GM23338 (cell line): ENCODE data around the gene SETD4. TPM values are rescaled to one million over a fixed set of nuclear protein-coding genes. Genes with fewer than 3 reads are reported as not detected.
A peak's percentile ranks its signal among the peaks of the same experiment; 100 is the strongest.

Source experiments
- ATAC-seq: fragments of 200-7000 bp; cut with Tn5 transposase; 3 replicates; pipeline ENCODE4 v1.9.1; 2020
- DNase-seq: peaks from one replicate; pipeline ENCODE4 v3.0.0-alpha.2; 2015; ENCODE audit warnings: low spot score
- H2AFZ ChIP-seq: fragments of 200-600 bp; sonication (generic); 2 replicates; pipeline ENCODE4 v1.8.0; 2016; ENCODE audit warnings: antibody characterized with exemption, mild to moderate bottlenecking, moderate library complexity
- H3F3A ChIP-seq: fragments of 200-600 bp; sonication (generic); replicated peaks from 2 replicates; pipeline ENCODE4 v1.8.0; 2017; ENCODE audit warnings: antibody characterized with exemption, mixed run types, low read depth
- H3K27ac ChIP-seq: fragments of 200-600 bp; sonication (generic); 2 replicates; pipeline ENCODE4 v1.6.1; 2016; ENCODE audit warnings: low read depth
- H3K27me3 ChIP-seq: fragments of 200-600 bp; sonication (generic); 2 replicates; pipeline ENCODE4 v1.8.0; 2016; ENCODE audit warnings: mild to moderate bottlenecking, mixed run types, moderate library complexity; ENCODE audit not compliant: insufficient read depth
- H3K36me3 ChIP-seq: fragments of 200-600 bp; sonication (generic); 2 replicates; pipeline ENCODE4 v1.8.0; 2016; ENCODE audit warnings: mild to moderate bottlenecking; ENCODE audit not compliant: insufficient read depth
- H3K4me1 ChIP-seq: fragments of 200-600 bp; sonication (generic); 2 replicates; pipeline ENCODE4 v1.8.0; 2016; ENCODE audit warnings: mild to moderate bottlenecking, moderate library complexity; ENCODE audit not compliant: insufficient read depth
- H3K4me2 ChIP-seq: fragments of 200-600 bp; sonication (generic); 2 replicates; pipeline ENCODE4 v1.7.1; 2017; ENCODE audit warnings: mixed run types
- H3K4me3 ChIP-seq: fragments of 200-600 bp; sonication (generic); 2 replicates; pipeline ENCODE4 v1.6.1; 2016; ENCODE audit warnings: mixed run types
- H3K79me2 ChIP-seq: fragments of 200-600 bp; sonication (generic); replicated peaks from 2 replicates; pipeline ENCODE4 v1.8.0; 2017; ENCODE audit warnings: mild to moderate bottlenecking; ENCODE audit not compliant: insufficient read depth
- H3K9me2 ChIP-seq: fragments of 200-600 bp; sonication (generic); 2 replicates; pipeline ENCODE4 v1.8.0; 2017; ENCODE audit not compliant: insufficient read depth
- H4K20me1 ChIP-seq: fragments of 200-600 bp; sonication (generic); replicated peaks from 2 replicates; pipeline ENCODE4 v1.8.0; 2017; ENCODE audit warnings: mild to moderate bottlenecking; ENCODE audit not compliant: insufficient read depth
- H3K27ac Mint-ChIP-seq: 2 replicates; pipeline ENCODE4 v1.8.0; 2020; ENCODE audit warnings: inconsistent platforms, mild to moderate bottlenecking, moderate library complexity, mixed read lengths
- H3K27me3 Mint-ChIP-seq: 3 replicates; pipeline ENCODE4 v1.8.0; 2022; ENCODE audit warnings: low read depth, mild to moderate bottlenecking, moderate library complexity, mixed read lengths, inconsistent platforms; ENCODE audit not compliant: insufficient read depth, poor library complexity
- H3K36me3 Mint-ChIP-seq: 3 replicates; pipeline ENCODE4 v1.8.0; 2021; ENCODE audit warnings: low read depth, mild to moderate bottlenecking, inconsistent platforms, moderate library complexity, mixed read lengths
- H3K4me1 Mint-ChIP-seq: 3 replicates; pipeline ENCODE4 v1.8.0; 2020; ENCODE audit warnings: mild to moderate bottlenecking, inconsistent platforms, mixed read lengths
- H3K4me3 Mint-ChIP-seq: 3 replicates; pipeline ENCODE4 v1.8.0; 2021; ENCODE audit warnings: moderate library complexity, mild to moderate bottlenecking, inconsistent platforms, mixed read lengths
- H3K9me3 Mint-ChIP-seq: 3 replicates; pipeline ENCODE4 v1.8.0; 2020; ENCODE audit warnings: moderate library complexity, mild to moderate bottlenecking, inconsistent platforms, mixed read lengths
- CTCF ChIP-seq, 2 experiments: fragments of 200-600 bp in 1 of 2; sonication (generic) in 1 of 2; conservative IDR thresholded peaks; 2 replicates each; pipeline versions ENCODE4 v1.5.1 to v1.6.1; 2016 to 2017; ENCODE audit warnings: antibody characterized with exemption in 2 of 2, low read depth in 2 of 2, mild to moderate bottlenecking in 2 of 2, moderate library complexity in 1 of 2
- JUNB ChIP-seq: IDR thresholded peaks from one replicate; pipeline ENCODE4 v1.6.1; 2016; ENCODE audit warnings: antibody characterized with exemption; ENCODE audit not compliant: unreplicated experiment
- NANOG ChIP-seq: IDR thresholded peaks from 2 replicates; pipeline ENCODE4 v1.6.1; 2016; ENCODE audit warnings: antibody characterized with exemption, borderline replicate concordance
- ZNF462 ChIP-seq: fragments of 250-450 bp; sonication (Bioruptor Pico); IDR thresholded peaks from 2 replicates; pipeline ENCODE4 v1.5.0; 2020; ENCODE audit warnings: mild to moderate bottlenecking, moderate library complexity
- polyA plus RNA-seq: library from polyadenylated mRNA; unstranded; fragments of >200 nt; fragmentation: Nextera tagmentation; extraction: Ambion mirVana; gene quantifications from 2 replicates; pipeline ENCODE4 v1.2.1, GENCODE V29; 2016
- total RNA-seq: library from RNA; depleted of rRNA; stranded (reverse); fragments of >200 nt; shearing (Covaris generic); gene quantifications from 2 replicates; pipeline ENCODE4 v1.2.3, GENCODE V29; 2014

The SETD4 gene
- total and polyA plus RNA-seq, 2 experiments from 2014 or later: 32.5 to 45.1 TPM

GRCh38 chr21:36061445-36061844 is 1.1 kb upstream of the SETD4 start:
- Histone ChIP-seq H3K36me3 (peaks cover 24% of the 10 kb centered on the region), H3K4me1 (peaks cover 27% of the 10 kb centered on the region), H2AFZ (no peak overlapping the region), H4K20me1 (no peaks in the 10 kb centered on the region), H3K79me2 (peaks cover 33% of the 10 kb centered on the region), H3K27me3 (no peaks in the 10 kb centered on the region), H3K4me2 (peak overlapping the region; percentile 80; the same call in 1 of the 2 replicates), H3K27ac (peak overlapping the region; percentile 93; the same call in 1 of the 2 replicates), H3K4me3 (no peak overlapping the region; the same call in 1 of the 2 replicates), H3K9me2 (no peaks in the 10 kb centered on the region), H3F3A (peaks cover 12% of the 10 kb centered on the region)
- no peak for TF ChIP-seq JUNB
- no peak for TF ChIP-seq ZNF462
- peak overlapping the region; percentile 92; the same call in 2 of the 3 replicates for H3K4me3 Mint-ChIP-seq
- peaks cover 8% of the 10 kb centered on the region for H3K27me3 Mint-ChIP-seq
- no peaks in the 10 kb centered on the region; the same call in 2 of the 3 replicates for H3K9me3 Mint-ChIP-seq
- H3K36me3 Mint-ChIP-seq: peaks cover 24% of the 10 kb centered on the region
- peaks cover 31% of the 10 kb centered on the region for H3K4me1 Mint-ChIP-seq
- ATAC-seq: no peak
- no peak for DNase-seq
- peak overlapping the region; percentile 97; the same call in 1 of the 2 replicates for H3K27ac Mint-ChIP-seq

- Mint-ChIP-seq H3K27me3 (peaks cover 8% of the 10 kb centered on the region), H3K4me3 (peak overlapping the region; percentile 92), H3K4me1 (peaks cover 26% of the 10 kb centered on the region), H3K36me3 (peaks cover 41% of the 10 kb centered on the region), H3K9me3 (no peaks in the 10 kb centered on the region; the same call in 2 of the 3 replicates), H3K27ac (peak overlapping the region; percentile 97)
- H2AFZ ChIP-seq: peak overlapping the region; percentile 39; the same call in 1 of the 2 replicates
- H3K4me3 ChIP-seq: peak overlapping the region; percentile 95
- peak overlapping the region; percentile 93 for H3K27ac ChIP-seq
- H3K27me3 ChIP-seq: no peaks in the 10 kb centered on the region
- H3K4me2 ChIP-seq: peak overlapping the region; percentile 80
- peak; percentile 73 for ATAC-seq
- H3K9me2 ChIP-seq: no peaks in the 10 kb centered on the region
- no peak for TF ChIP-seq NANOG
- no peak for TF ChIP-seq CTCF (conservative IDR thresholded peaks at IDR 0.05; ENCODE audit: low read depth in 2 of 2)
- H4K20me1 ChIP-seq: 0 out of 2 replicates have a peak, but pooled peaks cover 5% of the 10 kb centered on the region
- peaks cover 15% of the 10 kb centered on the region for H3F3A ChIP-seq
- DNase-seq: no peak
- peaks cover 41% of the 10 kb centered on the region for H3K36me3 ChIP-seq
- peaks cover 49% of the 10 kb centered on the region for H3K79me2 ChIP-seq
- peaks cover 24% of the 10 kb centered on the region for H3K4me1 ChIP-seq
Measured at GRCh38 chr21:36059823-36060158, 535 bp downstream of the SETD4 start.
